Gastrocnemius medialis (tissue), 4 donors: ENCODE measurements around the gene B3GNT7.

Experiments
- CTCF ChIP-seq, 5 experiments: fragments of 450-650 bp in 3 of 5; fragments of 200-600 bp in 2 of 5; sonication (generic) in 2 of 5; IDR thresholded peaks in 4 of 5; conservative IDR thresholded peaks in 1 of 5; 1 replicate in 4 of 5; 2 replicates in 1 of 5; pipeline ENCODE4 v1.5.1; 2016 to 2019; ENCODE audit warnings: antibody characterized with exemption in 5 of 5, mild to moderate bottlenecking in 3 of 5, moderate library complexity in 3 of 5
- POLR2A ChIP-seq, 2 donors: fragments of 450-650 bp; IDR thresholded peaks; one replicate each; pipeline ENCODE4 v1.6.1; 2017; ENCODE audit warnings: antibody characterized with exemption in 2 of 2, mild to moderate bottlenecking in 2 of 2, moderate library complexity in 2 of 2

DNA sequence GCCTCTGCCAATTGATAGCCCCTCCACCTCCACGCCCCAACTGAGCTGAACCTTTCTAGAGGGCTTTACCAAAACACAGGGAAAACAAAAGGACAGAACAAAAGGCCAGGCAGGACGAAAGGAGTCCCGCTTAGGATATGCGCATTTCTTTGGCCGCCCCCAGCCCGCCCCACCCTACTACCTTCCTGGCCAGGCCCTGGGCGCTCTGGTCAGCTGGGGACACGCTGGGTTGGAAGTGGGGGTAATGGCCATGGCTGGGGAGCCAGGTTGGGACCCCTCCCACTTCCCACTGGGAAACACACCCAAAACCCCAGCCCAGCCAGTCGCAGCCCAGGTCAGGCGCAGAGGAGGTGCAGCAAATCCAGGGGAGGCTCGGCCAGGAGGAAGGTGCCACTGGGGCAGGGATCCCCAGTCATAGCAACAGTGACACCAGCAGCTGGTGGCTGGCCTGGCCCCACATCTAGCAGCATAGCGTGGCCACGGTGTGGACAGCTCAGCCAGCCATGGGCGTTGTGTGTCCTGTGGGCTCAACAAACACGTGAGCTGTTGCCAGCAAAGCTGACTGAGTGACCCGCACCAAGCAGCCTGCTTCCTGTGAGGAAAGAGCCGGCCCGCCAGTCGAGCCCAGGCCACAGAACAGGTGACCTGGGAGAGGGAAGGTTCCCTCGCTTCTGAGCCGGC, 24.6 kb upstream of the B3GNT7 start:
- TF ChIP-seq POLR2A (IDR thresholded peaks at IDR 0.05) (no peak), CTCF (IDR thresholded peaks at IDR 0.05 in 4 of 5, conservative IDR thresholded peaks at IDR 0.05 in 1 of 5) (no peak)
